LoVo (cell line): ENCODE results near the gene H2BK1.
A peak's percentile ranks its signal among the peaks of the same experiment; 100 is the strongest.

Source experiments
- DNase-seq: peaks from one replicate; pipeline ENCODE4 v3.0.0-alpha.2; 2016; ENCODE audit warnings: low spot score

H2BK1 gene

DNA sequence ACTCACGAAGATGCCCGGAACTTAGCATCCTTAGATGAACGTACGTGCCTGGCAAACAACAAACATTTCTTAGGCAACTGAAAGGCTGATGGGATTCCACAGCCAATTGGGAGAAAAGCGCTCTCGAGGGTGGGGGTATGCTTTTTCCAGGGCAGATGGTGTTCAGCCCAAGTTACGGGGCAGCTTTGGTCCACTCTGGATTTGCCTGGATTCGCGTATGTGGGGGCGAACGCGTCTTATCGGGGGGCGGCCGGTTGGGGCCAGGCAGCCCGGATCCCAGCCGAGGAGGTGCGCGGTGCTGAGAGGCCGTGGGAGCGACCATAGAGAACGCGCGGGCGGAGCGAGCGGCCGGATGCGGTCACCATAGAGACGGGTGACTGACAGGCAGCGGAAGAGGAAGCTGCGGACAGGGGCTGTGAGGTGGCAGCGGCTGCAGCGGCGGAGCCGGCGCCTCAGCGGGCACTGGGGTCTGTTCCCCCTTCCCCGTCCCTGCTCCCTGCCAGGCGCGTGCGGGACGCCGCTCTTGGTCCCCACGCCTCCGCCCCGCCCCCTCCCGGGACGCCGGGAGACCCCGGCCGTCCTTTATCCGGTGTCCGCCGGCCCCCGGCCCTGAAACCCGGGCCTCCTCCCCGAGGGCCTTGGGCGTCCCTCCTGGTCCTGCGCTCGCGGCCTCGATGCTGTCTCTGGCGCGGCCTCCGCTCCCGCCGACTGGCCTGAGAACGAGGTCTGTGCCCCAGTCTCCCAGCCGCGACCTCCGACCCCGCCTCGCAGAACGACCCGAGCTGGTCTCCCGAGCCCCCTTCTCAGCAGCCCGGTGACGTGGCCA, 22.0 kb upstream of the H2BK1 start, which contains the start of gene CHPF2:
CHPF2 (plus strand) TSS at position 393 of the 826 bp plus-strand sequence. CDS start 1,529 bp downstream, outside the sequence.
- DNase-seq = peak; percentile 96

DNA sequence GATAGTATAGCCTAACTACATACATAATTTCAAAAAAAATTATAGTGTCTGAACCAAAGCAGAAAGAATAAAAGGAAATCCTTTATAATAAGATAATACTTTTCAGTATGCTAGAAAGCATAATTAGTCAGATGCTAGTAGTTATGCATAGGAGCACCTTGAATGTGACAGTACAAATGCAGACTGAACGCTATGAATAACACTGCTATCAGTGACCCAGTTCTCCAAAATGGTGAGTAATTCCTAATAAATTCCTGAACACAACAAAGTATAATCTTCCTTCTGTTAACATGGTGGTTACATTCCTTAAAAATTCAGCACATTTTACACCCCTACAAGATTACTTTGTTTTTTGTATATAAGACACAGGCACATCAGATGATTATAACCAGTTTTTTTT, 20.8 kb upstream of the H2BK1 start:
- DNase-seq = no peak

DNA sequence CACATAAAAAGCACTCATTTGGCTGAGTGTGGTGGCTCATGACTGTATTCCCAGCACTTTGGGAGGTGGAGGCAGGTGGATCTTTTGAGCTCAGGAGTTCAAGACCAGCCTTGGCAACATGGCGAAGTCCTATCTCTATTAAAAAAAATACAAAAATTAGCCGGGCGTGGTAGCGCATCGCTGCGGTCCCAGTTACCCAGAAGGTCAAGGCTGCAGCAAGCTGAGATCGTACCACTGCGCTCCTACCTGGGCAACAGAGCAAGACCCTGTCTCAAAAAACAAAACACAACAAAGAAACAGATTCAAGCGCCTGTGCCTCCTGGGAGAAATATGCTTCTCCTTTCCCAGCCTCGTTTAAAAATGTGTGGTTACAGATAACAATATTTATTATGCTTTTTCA, 19.0 kb upstream of the H2BK1 start:
- no peak for DNase-seq

DNA sequence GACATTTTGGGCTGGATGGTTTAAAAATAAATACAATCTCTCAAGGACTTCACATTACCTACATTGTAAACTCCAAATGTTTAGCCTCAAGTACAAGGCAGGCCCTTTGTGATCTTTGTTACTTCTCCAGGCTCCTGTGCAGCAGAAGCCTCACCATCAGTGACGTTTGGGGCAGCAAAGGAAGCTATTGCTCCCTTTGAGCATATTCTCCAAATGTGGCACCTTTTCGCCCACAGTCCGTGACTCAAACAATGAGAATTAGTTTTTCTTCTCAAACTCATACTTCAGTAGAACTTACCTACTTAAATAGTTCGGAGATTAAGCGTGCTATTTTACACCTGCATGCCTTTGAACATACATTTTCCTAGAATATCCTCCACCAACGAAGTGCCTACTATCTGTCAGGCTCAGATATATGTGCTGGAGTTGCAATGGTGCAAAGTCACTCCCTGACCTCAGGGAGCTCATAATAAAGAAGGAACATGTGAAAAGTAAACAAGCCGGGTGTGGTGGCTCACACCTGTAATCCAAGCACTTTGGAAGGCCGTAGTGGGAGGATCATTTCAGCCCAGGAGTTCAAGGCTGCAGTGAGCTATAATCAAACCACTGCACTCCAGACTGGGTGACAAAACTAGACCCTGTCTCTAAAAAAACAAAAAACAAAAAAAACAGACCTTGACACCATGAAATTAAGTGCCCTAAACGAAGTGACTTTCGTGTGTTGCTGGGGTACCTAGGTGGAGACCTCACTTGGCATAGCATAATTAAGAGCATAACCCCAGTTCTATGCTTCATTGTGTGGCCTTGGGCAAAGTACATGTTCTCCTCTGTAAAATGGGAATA, 18.0 kb upstream of the H2BK1 start:
- DNase-seq = no peak

DNA sequence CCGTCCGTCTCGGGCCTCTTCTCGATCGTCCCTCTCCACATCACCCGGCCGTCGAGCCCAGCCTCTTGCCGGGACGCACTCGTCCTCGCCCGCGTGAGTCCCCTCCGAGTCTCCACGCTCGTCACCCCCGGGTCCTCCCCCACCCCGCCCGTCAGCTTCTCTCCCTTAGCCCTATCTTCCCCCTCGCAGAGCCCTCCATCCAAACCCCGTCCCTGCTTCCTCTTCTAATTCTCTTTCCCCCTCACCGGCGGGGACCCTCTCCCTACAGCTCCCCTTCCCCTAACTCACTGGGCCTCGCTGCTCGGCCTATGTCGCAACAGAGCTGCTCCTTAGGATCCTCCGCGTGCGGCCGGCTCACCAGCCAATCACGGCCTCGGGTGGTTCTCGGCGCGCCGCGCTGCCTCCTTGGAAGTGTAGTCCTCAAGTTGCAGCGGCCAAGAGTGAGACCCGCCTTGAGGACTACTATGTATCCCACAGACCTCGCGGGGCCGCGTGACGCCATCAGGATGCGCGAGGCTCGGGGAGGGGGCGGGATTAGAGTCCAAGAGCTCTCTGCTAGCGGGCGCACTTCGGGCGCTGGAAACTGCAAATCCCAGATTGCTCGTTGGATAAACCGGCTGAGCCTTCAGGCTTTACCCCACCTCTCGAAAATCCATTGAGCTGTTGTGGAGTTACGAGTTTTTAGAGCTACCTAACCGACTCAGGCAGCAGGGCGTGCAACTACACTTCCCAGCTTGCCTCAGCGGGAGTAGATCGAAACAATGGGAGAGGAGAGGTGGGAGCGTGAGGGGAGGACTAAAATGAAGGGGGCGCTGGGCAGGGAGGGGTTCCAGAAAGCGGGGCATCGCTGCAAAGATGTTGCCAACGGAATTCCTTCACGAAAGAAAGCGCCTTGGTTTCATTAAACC, 16.8 kb upstream of the H2BK1 start, which contains the start of gene ABCF2:
ABCF2 (minus strand) TSS at position 331 of the 908 bp plus-strand sequence. CDS start 747 bp downstream, outside the sequence.
- peak; percentile 99 for DNase-seq

DNA sequence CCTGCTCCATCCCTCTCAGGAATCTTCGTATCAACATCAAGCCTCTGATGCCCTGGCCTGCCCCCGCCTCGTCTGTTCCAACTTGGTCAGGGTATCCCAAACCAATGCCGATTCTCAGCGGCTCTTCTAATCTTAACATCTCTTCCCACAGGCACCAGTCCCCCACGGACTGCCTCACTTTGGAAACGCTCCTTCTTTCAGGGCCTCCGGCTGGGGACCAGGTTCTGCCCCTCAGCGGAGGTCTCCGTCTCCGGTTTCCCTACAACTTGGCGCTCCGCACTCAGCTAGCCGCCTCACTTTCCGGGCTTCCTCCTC, 16.2 kb upstream of the H2BK1 start:
- no peak for DNase-seq

DNA sequence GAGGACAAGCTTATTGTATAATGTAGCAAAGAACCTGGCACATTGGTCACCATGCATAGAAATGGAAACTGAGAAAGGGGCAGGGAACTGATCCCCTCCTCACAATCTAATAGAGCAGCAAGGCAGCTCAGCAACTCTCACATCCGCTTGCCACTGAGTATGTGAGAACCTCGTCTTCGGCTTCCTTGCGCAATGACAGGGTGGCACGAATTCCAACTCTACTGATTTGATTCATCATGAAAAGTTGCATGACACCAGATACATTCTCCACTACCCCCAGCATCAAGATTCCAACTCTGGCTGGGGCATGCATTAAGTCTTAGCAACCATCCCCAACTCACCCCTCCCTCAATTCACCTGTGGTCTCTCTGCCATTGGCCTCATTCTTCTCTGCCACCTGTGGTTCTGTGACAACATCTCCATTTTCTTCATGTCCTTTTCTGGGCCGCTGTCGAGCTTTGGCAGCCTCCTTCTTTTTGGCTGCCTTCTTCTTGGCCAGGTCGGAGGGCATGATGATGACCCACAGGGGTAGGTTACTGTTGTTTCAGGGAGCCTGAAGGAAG, 15.7 kb upstream of the H2BK1 start:
- DNase-seq = no peak

DNA sequence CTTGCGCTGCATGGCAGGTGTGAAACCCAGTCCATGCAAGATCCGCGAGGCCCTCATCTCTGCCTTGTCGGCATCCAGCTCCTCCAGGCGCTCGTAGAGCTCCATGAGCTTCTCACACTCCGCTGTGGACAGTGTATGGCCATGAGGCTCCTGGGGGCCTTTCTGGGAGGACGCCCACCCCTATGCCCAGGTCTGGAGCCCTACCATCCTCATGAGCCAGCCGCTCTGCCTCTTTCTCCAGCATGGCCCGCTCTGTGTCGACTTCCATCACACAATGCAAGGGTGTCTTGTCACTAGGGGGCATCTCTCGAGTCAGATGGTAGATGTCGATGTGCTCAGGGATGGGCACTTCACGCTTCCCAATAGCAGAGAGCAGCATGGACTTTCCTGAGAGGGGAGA, 13.4 kb upstream of the H2BK1 start:
- no peak for DNase-seq

DNA sequence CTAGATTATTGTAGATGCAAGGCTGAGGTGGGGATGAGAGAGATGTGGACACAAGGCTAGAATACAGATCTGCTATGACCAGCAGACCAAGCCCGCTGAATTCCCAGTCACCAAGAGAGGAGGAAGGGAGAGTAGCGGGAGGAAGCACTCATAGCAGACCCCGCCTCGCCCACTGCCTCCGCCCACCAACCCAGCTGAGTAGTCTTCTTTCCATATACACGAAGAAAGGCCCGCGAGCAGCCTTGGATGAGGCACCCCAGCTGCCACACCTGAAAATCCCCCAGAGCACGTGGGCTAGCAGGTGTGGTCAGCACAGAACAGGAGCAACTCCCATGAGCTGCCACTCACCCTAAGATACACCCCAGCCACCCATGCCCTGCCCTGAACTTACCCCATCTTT, 7.9 kb upstream of the H2BK1 start:
- DNase-seq = no peak

DNA sequence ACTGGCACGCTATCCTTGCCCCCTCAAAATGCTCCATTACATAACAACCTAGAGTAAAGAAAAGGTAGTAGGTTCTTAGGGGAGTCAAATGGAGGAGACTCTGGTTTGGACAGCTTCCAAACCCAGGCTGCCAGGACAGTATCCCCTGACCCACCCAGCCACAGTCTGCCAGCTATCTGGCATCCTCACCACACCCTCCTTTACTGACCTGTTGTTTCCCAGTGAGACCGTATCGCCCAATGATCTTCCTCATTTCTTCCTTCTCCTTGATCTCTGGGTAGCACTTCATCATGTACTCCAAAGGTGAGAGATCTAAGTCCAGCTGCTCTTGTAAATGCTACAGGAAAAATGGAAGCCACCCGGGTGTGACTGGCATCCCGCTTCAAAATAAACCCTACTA, 5.1 kb upstream of the H2BK1 start:
- no peak for DNase-seq

DNA sequence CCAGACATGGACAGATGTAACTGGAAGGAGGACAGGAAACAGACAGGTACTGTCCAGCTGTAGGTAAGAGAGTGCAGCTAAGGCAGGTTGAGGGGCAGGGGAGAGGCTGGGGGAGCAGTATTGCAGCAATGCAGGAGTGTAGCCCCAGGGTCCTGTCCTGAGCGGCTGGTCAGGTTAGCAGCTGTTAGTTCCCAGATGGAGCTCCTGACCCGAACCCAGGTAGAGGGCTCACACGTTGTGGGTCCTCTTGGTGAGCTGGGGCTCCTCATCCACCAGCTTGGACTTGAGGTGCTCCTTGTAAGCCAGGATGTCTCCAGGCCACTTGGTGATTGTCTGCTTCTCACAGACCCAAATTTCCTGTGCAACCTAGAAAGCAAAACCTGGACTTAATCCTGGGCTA, 3.5 kb upstream of the H2BK1 start:
- DNase-seq = no peak

DNA sequence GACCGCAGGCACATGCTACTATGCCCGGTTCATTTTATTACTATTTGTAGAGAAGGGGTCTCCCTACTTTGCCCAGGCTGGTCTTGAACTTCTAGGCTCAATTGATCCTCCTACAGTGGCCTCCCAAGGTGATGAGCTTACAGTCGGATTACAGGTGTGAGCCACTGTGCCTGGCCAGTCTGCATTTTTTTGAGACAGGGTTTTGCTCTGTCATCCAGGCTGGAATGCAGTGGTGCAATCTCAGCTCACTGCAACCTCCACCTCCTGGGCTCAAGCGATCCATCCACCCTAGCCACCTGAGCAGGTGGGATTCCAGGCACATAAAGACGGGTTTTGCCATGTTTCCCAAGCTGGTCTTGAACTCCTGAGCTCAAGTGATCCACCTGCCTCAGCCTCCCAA, 2.3 kb upstream of the H2BK1 start:
- DNase-seq = no peak

DNA sequence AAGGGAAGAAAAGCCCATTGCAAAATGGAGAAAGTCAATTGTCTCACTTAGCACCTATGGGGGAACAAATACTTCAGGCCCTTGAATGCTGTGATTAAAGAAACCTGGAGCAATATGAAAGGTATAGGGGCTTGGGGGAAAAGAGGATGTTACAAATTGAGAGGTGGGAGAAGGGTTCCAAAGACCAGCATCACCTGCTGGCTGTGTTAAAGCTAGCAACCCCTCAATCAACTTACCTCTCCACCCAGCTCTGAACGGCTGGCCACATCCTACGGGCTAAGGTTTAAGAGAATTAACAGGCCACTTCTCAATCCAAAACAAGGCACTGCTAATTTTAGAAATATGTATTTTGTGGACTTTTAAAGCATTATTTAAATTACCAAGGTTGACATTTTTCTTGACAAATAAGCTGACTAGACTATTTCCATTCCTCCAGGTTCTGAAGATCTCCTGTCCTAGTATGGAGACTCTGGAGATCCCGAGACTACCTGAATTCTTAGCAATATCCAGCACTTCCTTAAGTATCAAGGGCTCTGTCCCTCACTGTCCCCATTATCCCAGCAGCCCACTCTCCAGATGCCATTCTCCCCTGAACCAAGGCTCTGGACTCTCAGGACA, 976 bp upstream of the H2BK1 start:
- no peak for DNase-seq

DNA sequence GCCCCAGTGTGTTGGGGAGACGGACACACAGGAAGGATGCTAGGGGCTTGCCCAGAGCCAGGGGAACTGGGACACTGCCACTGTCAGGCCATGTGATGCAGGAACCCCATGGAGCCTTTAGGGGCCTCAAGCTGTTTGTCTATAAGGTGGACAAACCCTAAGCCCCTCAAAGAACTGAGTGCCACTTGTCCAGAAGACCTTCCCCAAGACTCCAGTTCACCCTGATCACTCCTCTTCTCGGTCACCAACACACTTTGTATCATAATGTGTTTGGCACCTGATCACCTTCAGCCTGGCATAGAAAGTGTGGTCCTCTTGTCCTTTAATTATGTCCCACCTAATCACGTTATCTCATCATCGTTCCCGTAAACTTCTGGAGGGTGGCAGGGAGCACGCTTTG, 700 bp downstream of the H2BK1 start:
- no peak for DNase-seq

DNA sequence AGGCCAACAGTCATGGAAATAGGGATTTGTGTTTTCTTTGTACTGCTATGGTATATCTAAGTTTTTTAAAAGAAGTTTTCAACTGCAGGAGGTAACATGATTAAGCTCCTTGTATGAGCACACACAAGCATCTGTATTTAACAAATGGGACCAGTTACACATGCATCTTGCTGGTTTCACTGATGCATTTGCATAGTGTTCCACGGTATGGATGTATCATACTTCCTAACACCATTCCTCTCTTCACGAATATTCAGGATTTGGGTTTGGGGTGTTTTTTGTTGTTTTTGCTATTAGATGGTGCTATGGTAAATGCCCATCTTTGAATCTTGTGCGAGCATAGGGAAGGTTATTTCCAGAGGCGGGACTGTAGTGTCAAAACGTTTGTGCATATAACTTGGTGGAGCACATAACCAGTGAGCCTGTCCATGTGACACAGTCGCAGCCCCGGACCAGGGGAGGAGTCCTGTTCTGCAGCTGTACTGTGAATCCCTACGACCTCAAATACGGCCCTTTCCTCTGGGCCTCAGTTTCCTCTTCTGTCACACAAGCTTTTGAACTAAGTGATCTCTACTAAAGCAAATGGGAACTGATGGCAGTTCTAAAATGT, 1.9 kb downstream of the H2BK1 start:
- DNase-seq = no peak

DNA sequence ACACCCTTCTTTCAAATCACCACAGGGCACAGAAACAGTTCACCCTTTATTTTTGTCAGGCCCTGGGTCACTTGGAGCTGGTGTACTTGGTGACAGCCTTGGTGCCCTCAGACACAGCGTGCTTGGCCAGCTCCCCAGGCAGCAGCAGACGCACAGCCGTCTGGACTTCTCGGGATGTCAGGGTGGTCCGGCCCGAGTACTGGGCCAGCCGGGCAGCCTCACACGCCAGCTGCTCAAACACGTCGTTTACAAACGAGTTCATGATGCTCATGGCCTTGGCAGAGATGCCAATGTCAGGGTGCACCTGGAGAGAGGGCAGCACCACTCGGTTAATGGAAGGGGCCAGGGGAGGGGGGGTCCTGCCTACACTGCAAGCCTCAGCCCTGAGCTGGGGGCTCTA, 2.5 kb downstream of the H2BK1 start:
- DNase-seq = no peak

DNA sequence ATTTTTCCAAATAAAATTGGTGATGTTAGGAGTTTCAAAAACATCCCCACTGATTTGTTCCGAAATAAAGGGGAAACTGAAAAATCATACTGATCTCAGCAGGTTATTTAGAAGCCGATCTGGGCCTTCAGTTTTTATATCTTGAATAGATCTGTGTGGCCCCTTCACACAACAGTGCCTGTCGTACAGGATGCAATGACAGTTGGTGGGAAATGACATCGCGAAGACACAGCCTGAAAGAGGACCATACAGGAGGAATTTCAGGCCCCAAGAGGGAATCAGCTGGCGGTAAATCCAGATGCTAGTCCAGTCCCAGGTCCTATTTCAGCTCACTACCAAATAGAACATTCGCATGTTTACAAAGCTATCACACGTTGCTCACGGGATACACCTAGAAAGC, 3.0 kb downstream of the H2BK1 start:
- DNase-seq = no peak

DNA sequence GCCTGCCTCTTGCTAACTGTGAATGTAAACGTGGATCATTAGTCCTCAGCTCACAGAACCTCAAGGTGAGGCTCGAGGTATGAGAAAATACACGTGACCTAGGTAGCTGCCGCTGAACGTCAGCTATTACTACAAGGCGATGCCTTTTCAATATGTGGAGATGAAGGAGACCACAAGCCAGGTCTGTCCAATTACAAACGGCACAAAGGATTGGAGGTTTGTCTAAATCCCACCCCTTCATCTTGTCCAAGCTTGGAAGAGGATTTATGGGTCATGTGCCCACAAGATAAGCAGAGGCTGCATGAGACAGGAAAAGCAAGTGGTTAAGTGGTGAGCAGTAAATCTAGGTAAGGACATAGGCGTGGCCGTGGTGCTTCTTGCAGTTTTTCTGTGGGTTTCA, 3.4 kb downstream of the H2BK1 start:
- no peak for DNase-seq

DNA sequence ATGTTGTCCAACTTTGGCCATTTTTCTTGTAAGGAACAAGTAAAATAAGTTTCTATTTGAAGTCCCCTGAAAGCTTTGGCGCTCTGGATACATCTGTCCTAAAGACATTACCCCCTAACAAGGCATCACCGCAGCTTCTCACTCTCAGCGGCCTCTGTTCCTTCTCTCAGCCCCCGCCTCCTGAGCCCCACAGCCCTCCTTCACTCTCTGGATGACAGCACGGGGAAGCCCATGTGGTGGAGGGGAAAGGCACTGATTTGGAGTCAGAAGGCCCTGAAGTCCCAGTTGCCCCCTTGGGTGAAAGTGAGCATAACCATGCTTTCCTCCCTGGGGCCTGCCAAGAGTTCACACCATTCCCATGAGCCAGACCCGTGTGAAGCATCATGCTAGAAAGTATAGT, 4.6 kb downstream of the H2BK1 start:
- no peak for DNase-seq

DNA sequence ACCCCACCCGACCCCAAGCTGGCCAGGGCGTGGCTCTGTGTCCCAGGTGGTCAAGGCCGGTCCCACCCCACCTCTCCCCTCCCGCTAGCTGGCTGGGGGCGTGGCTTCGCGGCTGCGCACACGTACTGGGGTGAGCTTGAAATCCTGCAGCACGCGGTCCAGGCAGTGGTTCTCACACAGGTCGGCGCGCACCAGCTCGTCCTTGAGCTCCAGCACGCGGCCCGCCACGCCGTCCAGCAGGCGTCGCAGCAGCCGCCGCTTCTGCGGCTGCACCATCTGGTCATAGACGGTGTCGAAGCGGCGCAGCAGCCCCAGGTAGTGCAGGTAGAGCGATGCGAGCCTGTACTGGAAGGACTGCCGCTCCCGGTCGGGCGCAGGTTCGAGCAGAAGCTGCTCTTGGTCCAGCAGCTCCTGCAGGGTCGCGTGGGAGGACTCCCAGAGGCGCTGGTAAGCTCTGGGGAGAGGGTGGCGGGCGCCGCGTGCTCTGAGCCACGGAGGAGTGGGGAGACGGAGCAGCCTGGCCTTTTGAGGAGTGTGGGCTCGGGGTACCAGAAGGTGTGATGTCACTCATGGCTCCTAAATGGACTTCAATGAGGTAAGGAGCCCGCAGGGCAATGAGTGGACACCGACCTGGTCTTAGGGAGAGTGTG, 5.8 kb downstream of the H2BK1 start:
- DNase-seq = no peak

DNA sequence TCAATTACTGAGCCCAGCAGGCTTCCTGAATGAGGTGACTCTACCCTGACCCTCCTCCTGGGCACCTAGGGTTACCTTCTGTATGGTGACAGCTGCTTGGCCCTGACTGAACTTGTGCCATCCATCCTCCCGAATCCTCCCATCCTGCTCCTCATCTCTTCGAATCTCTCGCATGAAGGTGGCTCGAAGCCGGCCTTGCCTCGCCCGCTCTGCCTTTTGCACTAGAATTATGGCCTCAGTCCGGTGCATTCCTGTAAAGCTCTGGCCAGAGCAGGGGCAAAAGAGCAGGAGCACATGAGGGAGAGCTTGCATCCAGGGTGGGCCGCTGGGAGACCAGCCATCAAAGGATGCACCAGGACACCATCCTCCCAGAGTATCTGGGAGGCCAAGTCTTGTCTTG, 7.5 kb downstream of the H2BK1 start:
- DNase-seq = no peak
